MCF 10A (cell line): ENCODE data around the gene PLAC9. TPM values are rescaled to one million over a fixed set of nuclear protein-coding genes. Genes with fewer than 3 reads are reported as not detected.

ENCODE experiments used
- BruUV-seq: library from RNA; stranded (reverse); fragments of 400-500 nt; replicated peaks from 2 replicates; lab custom pipeline; 2021; lab: Mats Ljungman, UMichigan
- CTCF ChIA-PET: fragments of 300-600 bp; sonication (Branson Sonifier 250); formaldehyde crosslinking; extraction: SDS; loops from one replicate; lab custom pipeline; 2021; ENCODE audit warnings: antibody characterized with exemption, inconsistent platforms; lab: Yijun Ruan, JAX
- POLR2A ChIA-PET: fragments of 300-600, 350-650 bp; sonication (Branson Sonifier 250); formaldehyde crosslinking; extraction: SDS; loops from one replicate; lab custom pipeline; 2020; ENCODE audit warnings: antibody characterized with exemption, inconsistent platforms; lab: Yijun Ruan, JAX
- DNase-seq: peaks from one replicate; pipeline ENCODE4 v3.0.0-alpha.2; 2018; ENCODE audit not compliant: unreplicated experiment
- H3K27ac Mint-ChIP-seq: one replicate; pipeline ENCODE4 v1.8.0; 2022; ENCODE audit warnings: mild to moderate bottlenecking, low read depth, mixed read lengths; ENCODE audit not compliant: unreplicated experiment
- H3K27me3 Mint-ChIP-seq: one replicate; pipeline ENCODE4 v1.8.0; 2022; ENCODE audit warnings: mixed read lengths; ENCODE audit not compliant: insufficient read depth, unreplicated experiment
- H3K36me3 Mint-ChIP-seq: one replicate; pipeline ENCODE4 v1.8.0; 2022; ENCODE audit warnings: mild to moderate bottlenecking, moderate library complexity, mixed read lengths; ENCODE audit not compliant: insufficient read depth, unreplicated experiment
- H3K4me1 Mint-ChIP-seq: one replicate; pipeline ENCODE4 v1.8.0; 2022; ENCODE audit warnings: mixed read lengths; ENCODE audit not compliant: insufficient read depth, unreplicated experiment
- H3K4me3 Mint-ChIP-seq: one replicate; pipeline ENCODE4 v1.8.0; 2022; ENCODE audit warnings: mild to moderate bottlenecking, moderate library complexity, mixed read lengths; ENCODE audit not compliant: unreplicated experiment
- H3K9me3 Mint-ChIP-seq: one replicate; pipeline ENCODE4 v1.8.0; 2022; ENCODE audit warnings: mixed read lengths; ENCODE audit not compliant: unreplicated experiment
- CTCF ChIP-seq: fragments of 200-600 bp; IDR thresholded peaks from one replicate; pipeline ENCODE4 v1.8.0; 2022; ENCODE audit warnings: antibody characterized with exemption, mild to moderate bottlenecking; ENCODE audit not compliant: unreplicated experiment
- intact Hi-C: fragments of 100-400 bp; cut with micrococcal nuclease; formaldehyde crosslinking; loops from 2 replicates; pipeline ENCODE4 v1.14.1; 2022
- total RNA-seq: library from RNA; stranded (reverse); gene quantifications from 2 replicates; pipeline ENCODE4 v1.2.3, GENCODE V29; 2022

Gene PLAC9
- total RNA-seq, 1 experiment from 2014 or later, result 0.93 TPM

GRCh38 chr10:80161321-80162083, 29.0 kb downstream of the PLAC9 start:
- no peaks in the 10 kb centered on the region for H3K27me3 Mint-ChIP-seq
- no peak overlapping the region for H3K4me3 Mint-ChIP-seq
- ChIA-PET POLR2A (interaction anchor here (1.4 kb wide), 1 partner anchor 44 kb away, joined by 4 read pairs; the partner anchor contains the start of gene ANXA11), CTCF (interaction anchor here (0.6 to 1.2 kb wide), 2 partner anchors 23 to 760 kb away, joined by 3 to 4 read pairs; no protein-coding TSS in a partner anchor)
- no peak for DNase-seq
- no TSS peak for BruUV-seq
- no peak overlapping the region for H3K27ac Mint-ChIP-seq
- TF ChIP-seq CTCF, result no peak
- intact Hi-C loops, result no loop called here
- peaks cover 62% of the 10 kb centered on the region for H3K4me1 Mint-ChIP-seq
- H3K36me3 Mint-ChIP-seq, result peaks cover 75% of the 10 kb centered on the region
- H3K9me3 Mint-ChIP-seq, result no peaks in the 10 kb centered on the region

- no peak for TF ChIP-seq CTCF
- Mint-ChIP-seq H3K4me1 (peaks cover 54% of the 10 kb centered on the region), H3K27me3 (no peaks in the 10 kb centered on the region), H3K4me3 (peak overlapping the region; percentile 14), H3K27ac (peak overlapping the region; percentile 83), H3K36me3 (peaks cover 55% of the 10 kb centered on the region), H3K9me3 (no peaks in the 10 kb centered on the region)
- intact Hi-C loops, result loop anchor here (2.0 kb wide), 1 partner anchor 41 kb away; the partner anchor contains the start of gene ANXA11
- ChIA-PET POLR2A (interaction anchor here (0.5 to 1.6 kb wide), 3 partner anchors 41 to 348 kb away, joined by 3 to 5 read pairs (median 3); no protein-coding TSS in a partner anchor), CTCF (interaction anchor here (0.6 to 1.0 kb wide), 3 partner anchors 19 to 44 kb away, joined by 3 to 4 read pairs (median 3); no protein-coding TSS in a partner anchor)
- BruUV-seq, result no TSS peak
- DNase-seq, result peak; percentile 90
Observed at GRCh38 chr10:80163741-80164341, 31.3 kb downstream of the PLAC9 start.

GRCh38 chr10:80164596-80164995, 32.1 kb downstream of the PLAC9 start:
- Mint-ChIP-seq H3K27ac (no peak overlapping the region), H3K4me3 (no peak overlapping the region), H3K27me3 (no peaks in the 10 kb centered on the region), H3K9me3 (no peaks in the 10 kb centered on the region), H3K4me1 (peaks cover 51% of the 10 kb centered on the region), H3K36me3 (peaks cover 55% of the 10 kb centered on the region)
- DNase-seq, result no peak
- ChIA-PET POLR2A (interaction anchor here (0.9 to 1.6 kb wide), 4 partner anchors 32 to 86 kb away, joined by 3 to 5 read pairs (median 4); partner anchors contain the start of gene TMEM254), CTCF (interaction anchor here (0.7 to 1.4 kb wide), 7 partner anchors 20 to 691 kb away, joined by 3 to 4 read pairs (median 4); no protein-coding TSS in a partner anchor)
- intact Hi-C loops, result loop anchor here (2.0 kb wide), 1 partner anchor 40 kb away; the partner anchor contains the start of gene ANXA11
- BruUV-seq, result no TSS peak
- TF ChIP-seq CTCF, result no peak
